ENCODE measurements around the gene NEMP2. TPM values are rescaled to one million over a fixed set of nuclear protein-coding genes. Genes with fewer than 3 reads are reported as not detected.

Gene NEMP2
- total RNA-seq, 4 donors from 2014 or later: 2.6 to 10.5 (median 5.3) TPM

GRCh38 chr2:190482451-190482850 lies 52.1 kb downstream of the NEMP2 start:
- TF ChIP-seq CTCF (IDR thresholded peaks at IDR 0.05): no peak
- ATAC-seq (ENCODE audit: low FRiP score): no peak
- no peak for DNase-seq (ENCODE audit: low spot score)

GRCh38 chr2:190481339-190481738 lies 53.2 kb downstream of the NEMP2 start:
- no peak for ATAC-seq (ENCODE audit: low FRiP score)
- no peak for TF ChIP-seq CTCF (IDR thresholded peaks at IDR 0.05)
- DNase-seq (ENCODE audit: low spot score): no peak

- no peak for TF ChIP-seq CTCF (IDR thresholded peaks at IDR 0.05)
- ATAC-seq (ENCODE audit: low FRiP score) (no peak), DNase-seq (ENCODE audit: low spot score) (no peak)
Measured at GRCh38 chr2:190478572-190479195, 55.8 kb downstream of the NEMP2 start.

DNA sequence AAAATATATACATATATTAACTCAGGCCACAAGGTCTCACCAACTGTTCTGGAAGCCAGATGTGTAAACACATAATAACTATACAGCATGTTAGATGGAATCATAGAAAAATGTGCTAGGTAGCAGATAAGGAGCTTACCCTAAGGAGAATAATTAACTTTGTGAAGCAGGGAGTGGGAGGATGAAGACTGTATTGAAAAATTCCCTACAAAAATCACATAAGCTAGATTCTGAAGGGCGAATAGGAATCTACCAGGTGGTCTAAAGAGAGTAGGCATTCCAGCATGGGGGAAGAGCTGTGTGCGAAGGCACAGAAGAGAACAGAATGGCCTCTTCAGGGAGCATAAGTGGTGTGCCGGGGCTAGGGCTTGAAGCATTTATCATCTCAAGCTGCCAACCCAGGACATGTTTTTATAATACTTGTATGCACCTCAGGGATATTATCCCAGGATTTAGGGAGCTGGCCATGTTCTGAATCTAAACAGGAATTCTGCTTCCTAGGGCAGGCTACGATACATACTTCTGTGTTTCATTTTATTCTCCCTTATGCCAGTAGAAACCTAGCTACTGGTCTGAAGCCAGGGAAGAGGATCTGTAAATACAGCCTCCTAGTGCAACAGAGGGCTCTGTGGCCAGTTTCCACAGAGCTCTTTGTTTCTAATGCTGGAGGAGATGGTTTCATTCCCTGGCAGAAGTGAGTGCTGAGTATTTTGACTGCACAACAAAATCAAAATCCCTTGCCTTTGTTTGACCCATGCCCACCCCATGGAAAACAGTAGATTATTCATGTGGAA lies 56.7 kb downstream of the NEMP2 start:
- no peak for TF ChIP-seq CTCF (IDR thresholded peaks at IDR 0.05)
- ATAC-seq (ENCODE audit: low FRiP score) (peak; percentile 44), DNase-seq (ENCODE audit: low spot score) (no peak)

GRCh38 chr2:190470256-190470826 lies 64.2 kb downstream of the NEMP2 start:
- DNase-seq (ENCODE audit: low spot score) (no peak), ATAC-seq (ENCODE audit: low FRiP score) (no peak)
- TF ChIP-seq CTCF (IDR thresholded peaks at IDR 0.05): no peak

- DNase-seq (ENCODE audit: low spot score) (no peak), ATAC-seq (ENCODE audit: low FRiP score) (peak; percentile 68)
- TF ChIP-seq CTCF (IDR thresholded peaks at IDR 0.05): no peak
Measured at GRCh38 chr2:190469771-190470170, 64.8 kb downstream of the NEMP2 start.
